Measurements from ENCODE around the gene SEMA3B. TPM values are rescaled to one million over a fixed set of nuclear protein-coding genes. Genes with fewer than 3 reads are reported as not detected.
A peak's percentile ranks its signal among the peaks of the same experiment; 100 is the strongest.

SEMA3B gene
- total RNA-seq, 2 experiments from 2014 or later: 1.9 to 2.0 TPM

DNA sequence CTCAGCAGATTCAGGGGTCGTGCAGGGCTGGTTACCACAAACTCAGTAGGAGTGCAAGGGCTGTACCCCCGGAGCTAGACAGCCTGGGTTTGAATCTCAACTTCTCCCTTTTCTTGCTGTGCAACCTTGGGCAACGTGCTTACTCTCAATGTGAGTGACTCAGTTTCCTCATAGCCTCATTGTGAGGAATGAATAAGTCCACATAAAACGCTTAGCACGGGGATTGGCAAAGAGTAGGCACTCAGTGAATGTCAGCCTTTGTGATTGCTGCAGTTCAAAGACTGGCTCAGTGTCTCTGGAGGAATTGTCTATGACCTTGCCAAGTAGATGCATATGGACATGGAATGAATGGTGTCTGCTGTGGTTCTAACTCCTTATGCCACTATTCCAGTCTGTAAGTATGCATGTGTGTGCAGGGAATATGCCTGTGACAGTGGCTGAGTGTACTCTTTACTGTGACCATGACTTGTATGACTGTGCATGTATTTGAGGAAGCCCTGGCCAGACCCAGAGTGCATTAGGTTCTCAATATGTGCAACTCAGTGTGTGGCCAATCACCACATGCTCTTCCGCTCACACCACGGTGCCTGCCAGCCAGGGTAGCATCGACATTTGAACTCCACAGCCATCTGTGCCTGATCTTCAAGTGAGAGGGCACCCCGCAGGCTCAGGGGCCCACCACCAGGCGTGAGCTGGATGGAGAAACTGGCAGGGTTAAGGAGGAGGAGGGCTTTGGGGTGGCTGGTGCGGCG is 31.2 kb downstream of the SEMA3B start:
- peak in 3 of 14 experiments; percentile 28 to 65 (median 55) for DNase-seq
- Histone ChIP-seq H3K27ac (ENCODE audit: low read depth in 1 of 2, low read length in 2 of 2) (peak overlapping the region; percentile 89 to 94), H3K9me3 (ENCODE audit: control insufficient read depth in 1 of 2, insufficient read depth in 1 of 2, low read length in 2 of 2) (no peaks in the 10 kb centered on the region), H3K36me3 (ENCODE audit: insufficient read depth, low read length) (no peaks in the 10 kb centered on the region), H3K27me3 (ENCODE audit: control insufficient read depth in 1 of 2, insufficient read depth in 2 of 2, low read length in 2 of 2) (no peaks in the 10 kb centered on the region), H3K4me1 (ENCODE audit: insufficient read depth, low read length) (peaks cover 31% of the 10 kb centered on the region), H3K4me3 (ENCODE audit: low read length) (peak overlapping the region; percentile 82)
- peak overlapping the region; percentile 99 for H3K27ac Mint-ChIP-seq
- peak overlapping the region; percentile 99 for H3K4me3 Mint-ChIP-seq
- H3K9me3 Mint-ChIP-seq: no peaks in the 10 kb centered on the region
- TF ChIP-seq, protein P1, sequence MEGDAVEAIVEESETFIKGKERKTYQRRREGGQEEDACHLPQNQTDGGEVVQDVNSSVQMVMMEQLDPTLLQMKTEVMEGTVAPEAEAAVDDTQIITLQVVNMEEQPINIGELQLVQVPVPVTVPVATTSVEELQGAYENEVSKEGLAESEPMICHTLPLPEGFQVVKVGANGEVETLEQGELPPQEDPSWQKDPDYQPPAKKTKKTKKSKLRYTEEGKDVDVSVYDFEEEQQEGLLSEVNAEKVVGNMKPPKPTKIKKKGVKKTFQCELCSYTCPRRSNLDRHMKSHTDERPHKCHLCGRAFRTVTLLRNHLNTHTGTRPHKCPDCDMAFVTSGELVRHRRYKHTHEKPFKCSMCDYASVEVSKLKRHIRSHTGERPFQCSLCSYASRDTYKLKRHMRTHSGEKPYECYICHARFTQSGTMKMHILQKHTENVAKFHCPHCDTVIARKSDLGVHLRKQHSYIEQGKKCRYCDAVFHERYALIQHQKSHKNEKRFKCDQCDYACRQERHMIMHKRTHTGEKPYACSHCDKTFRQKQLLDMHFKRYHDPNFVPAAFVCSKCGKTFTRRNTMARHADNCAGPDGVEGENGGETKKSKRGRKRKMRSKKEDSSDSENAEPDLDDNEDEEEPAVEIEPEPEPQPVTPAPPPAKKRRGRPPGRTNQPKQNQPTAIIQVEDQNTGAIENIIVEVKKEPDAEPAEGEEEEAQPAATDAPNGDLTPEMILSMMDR (IDR thresholded peaks at IDR 0.05): no peak
- H3K4me1 Mint-ChIP-seq (ENCODE audit: low read depth): peaks cover 30% of the 10 kb centered on the region
- H3K27me3 Mint-ChIP-seq: no peaks in the 10 kb centered on the region
- POLR2A ChIA-PET: interaction anchor here (0.9 to 3.4 kb wide), 19 partner anchors 15 to 371 kb away, joined by 3 to 54 read pairs (median 9); partner anchors contain the start of genes CYB561D2, GNAI2, MON1A and NPRL2
- intact Hi-C loops (cut with DNase I, micrococcal nuclease): loop anchor here (1.0 to 5.0 kb wide), 6 partner anchors 21 to 888 kb away; partner anchors contain the start of genes GNAI2 (in 1 of the 2), RHOA (in 1 of the 2), TCTA (in 1 of the 2) and TMEM115 (in 1 of the 2)
- CTCF ChIA-PET: interaction anchor here (0.8 to 2.9 kb wide), 9 partner anchors 22 to 291 kb away, joined by 3 to 18 read pairs (median 7); partner anchors contain the start of gene TMEM115
- ATAC-seq (ENCODE audit: poor library complexity): no peak
- peaks cover 7% of the 10 kb centered on the region for H3K36me3 Mint-ChIP-seq (ENCODE audit: low read depth)

DNA sequence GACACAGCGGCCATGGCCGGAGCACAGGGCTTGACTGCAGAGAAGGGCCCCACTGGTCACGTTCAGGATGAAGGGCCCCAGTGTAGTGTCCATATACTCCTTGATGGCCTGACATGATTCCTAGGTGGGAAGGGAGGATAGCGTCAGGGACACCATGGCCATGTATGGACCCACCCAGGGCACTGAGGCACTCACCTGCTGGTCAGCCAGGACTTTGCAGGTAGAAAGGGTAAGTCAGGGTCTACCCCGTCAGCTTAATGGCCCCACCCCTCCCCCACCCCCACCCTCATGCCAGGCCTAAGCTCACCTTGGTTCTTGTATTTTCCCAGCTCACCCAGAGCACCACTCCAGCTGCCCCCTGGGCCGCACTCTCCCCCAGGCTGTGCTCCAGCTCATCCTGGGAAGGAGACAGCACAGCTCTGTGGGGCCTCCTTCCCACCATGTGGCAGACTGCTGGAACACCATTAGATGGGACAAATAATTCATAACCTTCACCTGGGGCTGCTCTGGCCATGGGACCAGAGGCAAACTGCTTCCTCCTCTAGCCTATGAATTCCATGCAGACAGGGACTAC is 31.8 kb downstream of the SEMA3B start:
- intact Hi-C loops (cut with DNase I, micrococcal nuclease): no loop called here
- H3K27me3 Mint-ChIP-seq: no peaks in the 10 kb centered on the region
- H3K36me3 ChIP-seq (ENCODE audit: insufficient read depth, low read length): no peaks in the 10 kb centered on the region
- no peaks in the 10 kb centered on the region for H3K9me3 ChIP-seq (ENCODE audit: control insufficient read depth in 1 of 2, insufficient read depth in 1 of 2, low read length in 2 of 2)
- no peaks in the 10 kb centered on the region for H3K27me3 ChIP-seq (ENCODE audit: control insufficient read depth in 1 of 2, insufficient read depth in 2 of 2, low read length in 2 of 2)
- H3K4me1 Mint-ChIP-seq (ENCODE audit: low read depth): peaks cover 30% of the 10 kb centered on the region
- TF ChIP-seq, protein P1 (IDR thresholded peaks at IDR 0.05): no peak
- H3K4me3 ChIP-seq (ENCODE audit: low read length): no peak overlapping the region
- H3K27ac ChIP-seq (ENCODE audit: low read depth in 1 of 2, low read length in 2 of 2): no peak overlapping the region
- DNase-seq (no peak), ATAC-seq (ENCODE audit: poor library complexity) (no peak)
- ChIA-PET POLR2A (no interaction called here), CTCF (interaction anchor here (0.7 to 2.9 kb wide), 2 partner anchors 24 to 1916 kb away, joined by 3 to 18 read pairs; no protein-coding TSS in a partner anchor)
- peaks cover 31% of the 10 kb centered on the region for H3K4me1 ChIP-seq (ENCODE audit: insufficient read depth, low read length)
- peak overlapping the region; percentile 99 for H3K27ac Mint-ChIP-seq
- peaks cover 7% of the 10 kb centered on the region for H3K36me3 Mint-ChIP-seq (ENCODE audit: low read depth)
- H3K4me3 Mint-ChIP-seq: peak overlapping the region; percentile 38
- H3K9me3 Mint-ChIP-seq: no peaks in the 10 kb centered on the region

DNA sequence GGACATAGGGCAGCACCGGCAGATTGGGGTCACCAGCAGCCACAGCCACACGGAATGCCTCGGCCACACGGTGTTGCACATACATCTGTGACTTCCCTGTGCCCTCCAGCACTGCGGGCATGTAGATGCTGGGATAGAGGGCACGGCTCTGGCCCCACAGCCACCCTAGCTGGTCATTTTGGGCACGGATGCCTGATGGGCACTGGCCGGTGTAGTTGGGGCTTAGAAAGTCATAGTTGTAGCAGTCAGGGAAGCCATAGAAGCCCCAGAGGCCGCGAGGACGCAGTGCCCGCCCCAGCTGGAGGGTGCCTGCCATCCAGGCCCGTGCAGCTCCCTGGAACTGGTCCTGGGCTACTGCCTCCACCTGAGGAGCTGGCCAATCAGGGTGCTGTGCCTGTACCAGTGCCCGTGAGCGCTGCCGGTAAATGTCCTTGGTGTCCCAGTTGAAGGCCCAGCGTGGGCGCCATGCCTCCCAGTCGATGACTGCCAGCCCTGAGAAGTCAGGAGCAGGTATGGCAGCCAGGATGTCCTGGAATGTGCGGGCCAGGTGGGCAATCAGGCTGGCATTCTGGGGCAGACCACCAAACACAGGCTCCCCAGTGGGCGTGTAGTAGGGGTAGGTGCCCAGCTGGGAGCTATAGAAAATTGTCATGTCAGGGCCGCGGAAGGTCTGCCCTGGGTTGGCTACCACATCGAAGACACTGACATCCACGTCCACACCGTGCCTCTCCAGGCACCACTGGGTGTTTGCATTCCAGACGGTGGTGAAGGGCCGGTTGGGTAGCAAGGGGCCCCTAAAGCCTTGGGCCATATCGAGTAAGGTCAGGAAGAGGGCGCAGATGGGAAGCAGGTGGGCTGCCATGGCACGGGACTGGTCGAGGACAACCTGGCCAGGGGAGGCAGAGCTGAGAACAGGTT is 33.4 kb downstream of the SEMA3B start:
- no peak for ATAC-seq (ENCODE audit: poor library complexity)
- Mint-ChIP-seq H3K4me3 (peak overlapping the region; percentile 39), H3K9me3 (no peaks in the 10 kb centered on the region), H3K27me3 (no peaks in the 10 kb centered on the region), H3K36me3 (ENCODE audit: low read depth) (peaks cover 7% of the 10 kb centered on the region), H3K4me1 (ENCODE audit: low read depth) (peaks cover 30% of the 10 kb centered on the region), H3K27ac (no peak overlapping the region)
- POLR2A ChIA-PET: interaction anchor here (1.4 kb wide), 1 partner anchor 19 kb away, joined by 4 read pairs; no protein-coding TSS in a partner anchor
- Histone ChIP-seq H3K27ac (ENCODE audit: low read depth in 1 of 2, low read length in 2 of 2) (no peak overlapping the region), H3K27me3 (ENCODE audit: control insufficient read depth in 1 of 2, insufficient read depth in 2 of 2, low read length in 2 of 2) (no peaks in the 10 kb centered on the region), H3K36me3 (ENCODE audit: insufficient read depth, low read length) (no peaks in the 10 kb centered on the region), H3K4me1 (ENCODE audit: insufficient read depth, low read length) (peaks cover 30% of the 10 kb centered on the region), H3K4me3 (ENCODE audit: low read length) (no peak overlapping the region), H3K9me3 (ENCODE audit: control insufficient read depth in 1 of 2, insufficient read depth in 1 of 2, low read length in 2 of 2) (no peaks in the 10 kb centered on the region)
- intact Hi-C loops (cut with DNase I, micrococcal nuclease): loop anchor here in 1 of 2 experiments (1.0 kb wide), 1 partner anchor 17 kb away; no protein-coding TSS in a partner anchor
- CTCF ChIA-PET: no interaction called here
- TF ChIP-seq, protein P1 (IDR thresholded peaks at IDR 0.05): no peak
- peak in 1 of 14 experiments; percentile 35 for DNase-seq
